K562 (cell line): ENCODE data around the gene GAK. TPM values are rescaled to one million over a fixed set of nuclear protein-coding genes. Genes with fewer than 3 reads are reported as not detected.

Experiments used
- CREBBP ChIP-seq: IDR thresholded peaks from one replicate; pipeline ENCODE4 v1.6.1; 2012; ENCODE audit warnings: low read depth, mild to moderate bottlenecking, control low read depth, inconsistent platforms, low read length
- CTCFL ChIP-seq: IDR thresholded peaks from 2 replicates; pipeline ENCODE4 v1.6.1; 2011; ENCODE audit warnings: borderline replicate concordance, low read depth, mild to moderate bottlenecking, moderate library complexity, low read length; ENCODE audit not compliant: insufficient read depth, poor library complexity, severe bottlenecking
- CXXC5 ChIP-seq: fragments of 250-450 bp; sonication (Bioruptor Pico); IDR thresholded peaks from 2 replicates; pipeline ENCODE4 v1.8.0; 2022; ENCODE audit warnings: inconsistent platforms, mild to moderate bottlenecking, moderate library complexity
- ESRRB ChIP-seq: fragments of 250-450 bp; sonication (Bioruptor Pico); IDR thresholded peaks from 2 replicates; pipeline ENCODE4 v1.5.0; 2020; ENCODE audit warnings: mild to moderate bottlenecking, moderate library complexity, borderline replicate concordance
- HCFC1 ChIP-seq: IDR thresholded peaks from 2 replicates; pipeline ENCODE4 v1.6.1; 2012; ENCODE audit warnings: low read depth, low read length, improper control_type of control experiment
- HMG20B ChIP-seq: fragments of 250-450 bp; sonication (Bioruptor Pico); IDR thresholded peaks from 2 replicates; pipeline ENCODE4 v1.5.0; 2021; ENCODE audit warnings: mild to moderate bottlenecking
- NELFE ChIP-seq: IDR thresholded peaks from 2 replicates; pipeline ENCODE4 v1.6.1; 2011; ENCODE audit warnings: mild to moderate bottlenecking; ENCODE audit not compliant: insufficient read depth, insufficient read length
- NFE2 ChIP-seq: IDR thresholded peaks from 2 replicates; pipeline ENCODE4 v1.6.1; 2014; ENCODE audit warnings: antibody characterized with exemption, low read depth
- POLR2AphosphoS2 ChIP-seq: IDR thresholded peaks from 2 replicates; pipeline ENCODE4 v1.6.1; 2012; ENCODE audit warnings: low read length, improper control_type of control experiment
- POLR2G ChIP-seq: fragments of 200-400 bp; formaldehyde crosslinking; IDR thresholded peaks from 2 replicates; pipeline ENCODE4 v1.6.1; 2017; ENCODE audit warnings: low read depth, mild to moderate bottlenecking, antibody characterized with exemption, low read length, moderate library complexity
- SMAD1 ChIP-seq: fragments of 150-350 bp; IDR thresholded peaks from 2 replicates; pipeline ENCODE4 v1.6.1; 2014; ENCODE audit warnings: low read length, low read depth; ENCODE audit not compliant: partially characterized antibody
- polyA plus RNA-seq, 8 experiments: library from polyadenylated mRNA; depleted of rRNA in 4 of 8; stranded (reverse) in 5 of 8; unstranded in 3 of 8; fragments of >200 nt; fragmentation: Nextera tagmentation in 2 of 8; fragmentation: Illumina TruSeq in 1 of 8; extraction: Ambion mirVana in 2 of 8; extraction: Trizol in 1 of 8; gene quantifications; 2 replicates each; pipeline versions ENCODE4 v1.2.1 to v1.2.3, GENCODE V29; 2011 to 2014; ENCODE audit warnings: inconsistent platforms in 1 of 8, missing spikeins in 1 of 8
- total RNA-seq, 7 experiments: library from RNA; depleted of rRNA in 6 of 7; stranded (reverse); fragments of >200 nt in 6 of 7; fragmentation: Illumina TruSeq in 2 of 7; extraction: Trizol in 2 of 7; gene quantifications; 2 replicates each; pipeline versions ENCODE4 v1.2.1 to v1.2.3, GENCODE V29; 2011 to 2021; ENCODE audit warnings: low replicate concordance in 1 of 7

Gene GAK
- total and polyA plus RNA-seq, 9 of the 15 experiments (the other 6 are each of a cell fraction or from before 2014, with no cell fraction given), result 1.3 to 102 (median 16.2) TPM

- TF ChIP-seq CTCFL, result no peak
- no peak for TF ChIP-seq CXXC5 (CRISPR knock-in tag)
- no peak for TF ChIP-seq HCFC1
- no peak for TF ChIP-seq ESRRB (CRISPR knock-in tag)
- TF ChIP-seq POLR2G, result no peak
- no peak for TF ChIP-seq SMAD1
- no peak for TF ChIP-seq HMG20B (CRISPR knock-in tag)
- no peak for TF ChIP-seq POLR2AphosphoS2
- no peak for TF ChIP-seq CREBBP
- no peak for TF ChIP-seq NELFE
- TF ChIP-seq NFE2, result no peak
Measured at GRCh38 chr4:874971-875817, 56.9 kb downstream of the GAK start (continued).
